ENCODE measurements around the gene CEP295NL.
"Not testable (repeated sequence)": the region's sequence is repeated elsewhere in the genome, so short reads cannot be mapped to it uniquely, and the experiment has no call there.

Gene CEP295NL

DNA sequence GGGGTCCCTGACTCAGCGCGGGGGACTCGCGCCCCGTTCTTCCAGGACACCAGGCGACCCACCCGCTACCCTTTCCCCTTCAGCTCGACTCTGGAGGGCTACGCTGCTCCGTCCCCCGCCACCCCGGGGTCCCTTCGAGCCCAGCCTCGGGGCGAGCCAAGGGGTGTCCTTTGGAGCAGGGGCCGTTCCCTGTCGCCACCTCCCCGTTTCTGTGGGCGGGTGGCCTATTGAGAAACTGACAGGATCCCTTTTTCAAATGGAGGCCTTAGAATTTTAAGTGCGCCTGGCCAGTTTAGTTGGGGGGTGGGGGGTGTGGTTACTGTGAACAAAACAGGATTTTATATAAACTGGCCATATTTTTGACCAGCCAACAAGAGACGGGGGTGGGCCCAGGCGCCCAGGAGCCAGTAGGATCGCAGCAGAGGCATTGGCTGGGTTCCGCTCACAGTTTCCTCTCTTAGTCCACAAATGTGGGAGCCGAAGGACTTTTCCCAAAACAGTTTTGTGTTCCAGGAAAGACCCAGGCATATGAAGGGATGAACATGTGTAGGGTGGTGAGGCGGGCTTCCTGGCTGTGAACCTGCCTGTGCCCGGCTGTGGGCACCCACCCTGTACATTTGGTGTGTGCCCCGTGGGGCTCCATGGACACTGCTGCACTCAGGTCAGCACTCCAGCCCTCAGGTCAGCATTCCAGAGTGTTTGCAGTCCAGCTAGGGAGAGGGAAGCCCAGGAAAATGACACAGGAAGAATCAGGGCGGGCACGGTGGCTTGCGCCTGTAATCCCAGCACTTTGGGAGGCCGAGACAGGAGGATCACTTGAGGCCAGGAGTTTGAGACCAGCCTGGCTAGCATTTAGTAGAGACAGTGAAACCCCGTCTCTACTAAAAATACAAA lies 22.9 kb upstream of the CEP295NL start:
- peak; percentile 89 to 92 (median 90) for DNase-seq

- peak; percentile 90 to 95 (median 94) for DNase-seq
These were observed 22.2 kb upstream of the CEP295NL start, which contains the start of gene TIMP2 for GRCh38 chr17:78925234-78925633. TSS of gene TIMP2 (minus strand) at chr17:78925387. CDS start at chr17:78925088, 299 bp downstream.

DNA sequence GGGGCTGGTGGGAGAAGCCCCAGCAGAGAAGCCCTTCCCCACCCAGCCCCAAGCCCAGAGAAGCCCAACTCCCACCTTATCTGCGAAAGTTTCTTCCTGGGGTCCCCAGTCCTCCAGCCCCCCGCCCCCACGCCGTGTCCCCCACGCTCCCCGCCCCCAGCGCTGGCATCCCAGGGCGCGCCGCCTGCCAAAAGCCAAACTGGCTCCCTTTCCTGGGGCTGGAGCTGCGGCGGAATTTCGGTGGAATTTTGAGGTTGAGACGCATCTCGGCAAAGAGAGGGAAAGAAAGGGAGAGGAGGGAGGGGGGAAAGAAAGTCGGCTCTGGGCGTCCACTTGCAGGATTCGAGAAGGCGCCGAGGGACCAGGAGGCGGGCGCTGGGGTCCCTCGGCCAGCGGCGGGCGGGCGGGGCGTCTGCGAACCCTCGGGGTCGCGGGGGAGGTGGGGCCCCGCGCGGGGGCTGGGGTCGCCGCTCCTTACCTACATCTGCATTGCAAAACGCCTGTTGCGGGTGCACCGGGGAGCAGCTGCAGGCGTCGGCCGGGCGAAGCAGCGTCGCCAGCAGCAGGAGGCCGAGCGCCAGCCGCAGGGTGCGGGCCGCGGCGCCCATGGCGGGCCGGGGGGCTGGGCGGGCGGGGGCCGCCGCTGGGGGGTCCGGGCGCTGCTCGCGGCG lies 21.6 kb upstream of the CEP295NL start:
- DNase-seq = peak in 1 of 3 donors; percentile 42

DNA sequence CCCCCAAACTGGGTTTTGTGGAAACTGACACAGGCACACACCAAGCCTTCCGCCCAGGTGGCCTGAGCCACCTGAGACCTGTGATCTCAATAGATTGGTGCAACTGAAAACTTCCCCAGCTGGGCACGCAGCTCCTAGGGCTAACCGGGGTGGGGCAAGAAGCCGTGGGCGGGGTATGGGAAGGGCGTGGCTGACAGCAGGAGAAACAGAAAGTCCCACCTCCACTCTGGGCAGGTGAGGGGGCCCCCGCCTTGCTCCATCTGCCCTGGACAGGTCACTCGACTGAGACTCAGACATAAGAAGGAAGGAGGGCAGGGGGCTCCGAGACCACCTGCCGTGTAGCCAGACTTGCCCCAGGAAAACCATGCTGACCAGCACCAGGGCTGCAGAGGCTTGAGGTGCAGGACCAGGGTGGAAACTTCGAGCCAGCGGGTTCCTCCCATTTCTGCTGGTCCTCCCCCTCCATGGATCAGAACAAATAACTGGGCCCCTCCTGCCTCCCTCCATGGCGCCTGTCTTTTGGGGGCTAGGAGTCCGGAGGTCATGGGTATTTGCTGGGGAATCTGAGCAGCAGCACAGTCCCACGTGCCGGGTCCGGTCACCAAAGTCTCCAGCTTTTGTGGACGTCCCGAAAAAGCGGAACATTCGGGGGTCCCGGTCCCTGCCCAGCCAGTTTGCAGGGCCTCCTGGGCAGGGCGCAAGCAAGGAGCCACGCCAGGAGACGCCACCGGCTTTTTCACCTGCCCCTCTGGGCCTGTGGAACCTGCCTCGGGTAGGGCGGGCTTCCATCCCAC lies 20.9 kb upstream of the CEP295NL start:
- peak; percentile 65 to 87 (median 74) for DNase-seq

DNA sequence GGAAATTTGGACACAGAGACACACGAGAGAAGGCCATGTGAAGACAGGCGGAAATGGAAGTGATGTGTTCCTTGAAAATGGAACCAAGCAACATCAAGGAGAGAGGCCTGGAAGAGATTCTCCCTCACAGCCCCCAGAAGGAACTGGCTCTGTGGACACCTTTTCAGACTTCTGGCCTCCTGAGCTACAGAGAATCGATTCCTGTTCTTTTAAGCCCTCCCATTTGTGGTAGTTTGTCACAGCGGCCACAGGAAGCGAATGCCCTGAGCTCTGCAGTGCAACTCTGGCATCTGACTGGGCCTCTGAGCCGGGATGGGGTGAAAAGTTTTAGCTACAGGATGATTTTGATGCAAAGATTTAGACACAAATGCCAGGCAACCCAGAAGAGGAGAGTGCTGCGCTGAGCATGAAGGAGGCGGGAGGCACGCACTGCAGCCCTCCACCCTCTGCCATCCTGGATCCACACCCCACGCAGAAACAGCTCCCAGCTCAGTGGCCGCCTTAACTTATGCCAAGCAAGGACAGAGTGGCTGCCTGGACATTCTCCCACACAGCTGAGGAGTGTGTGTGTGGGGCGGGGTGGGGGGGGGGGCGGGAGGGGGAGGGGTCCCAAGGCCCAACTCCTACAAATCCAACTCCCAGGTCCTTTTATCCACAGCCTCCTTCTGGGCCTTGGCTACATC lies 20.0 kb upstream of the CEP295NL start:
- peak; percentile 47 to 49 (median 48) for DNase-seq

DNA sequence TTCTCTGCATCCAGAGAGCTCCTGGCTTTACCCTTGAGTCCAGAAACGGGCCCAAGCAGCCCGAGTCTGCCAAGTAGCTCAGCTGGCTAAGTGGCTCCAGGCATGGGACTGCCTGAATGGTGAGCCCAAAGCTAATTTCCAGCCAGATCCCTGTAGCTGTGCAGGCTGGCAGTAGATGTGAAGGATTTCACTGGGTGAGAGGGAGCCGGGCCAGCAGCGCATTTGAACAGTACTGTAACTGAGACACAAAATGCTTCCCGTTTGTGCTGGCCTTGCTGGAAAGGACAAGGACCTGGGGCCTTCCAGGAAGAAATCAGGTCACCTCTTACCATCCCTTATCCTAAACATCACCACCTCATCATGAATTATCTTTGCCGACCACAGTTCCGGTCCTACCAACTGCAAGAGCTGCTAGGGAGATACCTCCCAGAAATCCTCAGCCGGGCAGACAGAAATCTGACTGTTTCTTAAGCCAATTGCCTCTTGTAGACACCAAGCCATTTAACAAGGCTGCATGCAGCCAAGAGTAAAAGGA lies 18.5 kb upstream of the CEP295NL start:
- DNase-seq = no peak

DNA sequence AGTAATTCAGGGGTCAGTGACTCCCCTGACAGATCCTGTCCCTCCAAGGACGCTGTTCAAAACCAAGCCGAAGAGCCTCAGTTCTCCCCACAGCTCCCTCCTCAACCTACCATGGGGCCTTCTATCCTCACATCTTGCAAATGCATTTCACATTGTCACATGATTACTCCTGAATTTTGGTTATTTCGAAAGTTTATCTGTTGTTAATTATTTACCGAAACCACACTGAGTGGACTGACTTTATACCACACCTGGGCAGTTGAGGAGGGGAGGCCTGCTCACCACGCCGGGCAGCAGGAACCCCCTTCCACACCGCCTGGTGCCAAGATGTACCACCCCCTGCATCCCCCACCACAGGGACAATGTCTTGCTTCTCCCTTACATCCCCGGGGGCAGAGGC lies 17.5 kb upstream of the CEP295NL start:
- DNase-seq = no peak

DNA sequence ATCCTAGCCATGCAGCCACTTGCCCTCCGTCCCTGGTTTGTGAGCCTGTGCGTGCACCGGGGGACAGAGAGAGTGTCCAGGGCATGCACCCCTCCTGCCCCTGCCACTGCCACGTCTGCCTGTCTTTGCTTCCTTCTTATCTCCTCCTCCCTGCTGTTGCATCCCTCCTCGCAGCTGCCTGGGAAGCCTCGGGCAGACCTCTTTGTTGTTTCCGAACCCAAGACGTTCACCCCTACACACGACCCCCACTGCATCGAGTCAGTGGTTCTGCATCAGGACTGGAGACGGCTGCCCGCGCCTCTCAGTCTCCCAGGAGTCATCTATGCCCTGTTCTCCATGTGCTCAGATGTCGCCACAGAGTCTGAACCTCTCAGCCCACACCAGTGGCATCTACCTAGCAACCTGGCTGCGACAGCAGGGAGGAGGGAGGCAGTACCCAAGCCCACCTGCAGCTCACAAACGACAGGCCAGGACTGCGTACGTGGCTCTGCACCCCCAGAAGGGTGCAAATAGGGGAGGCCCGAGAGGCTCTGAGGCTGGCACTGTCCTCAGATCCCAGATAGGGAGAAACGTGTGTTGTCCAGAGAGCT lies 17.0 kb upstream of the CEP295NL start:
- no peak for DNase-seq

GRCh38 chr17:78918979-78919378 lies 16.0 kb upstream of the CEP295NL start:
- DNase-seq = no peak

GRCh38 chr17:78917451-78918275 lies 14.7 kb upstream of the CEP295NL start:
- no peak for DNase-seq

- peak; percentile 80 to 83 (median 83) for DNase-seq
These were observed 13.1 kb upstream of the CEP295NL start for GRCh38 chr17:78915872-78916632.

- DNase-seq = no peak
These were observed 10.1 kb upstream of the CEP295NL start for GRCh38 chr17:78913115-78913514.

DNA sequence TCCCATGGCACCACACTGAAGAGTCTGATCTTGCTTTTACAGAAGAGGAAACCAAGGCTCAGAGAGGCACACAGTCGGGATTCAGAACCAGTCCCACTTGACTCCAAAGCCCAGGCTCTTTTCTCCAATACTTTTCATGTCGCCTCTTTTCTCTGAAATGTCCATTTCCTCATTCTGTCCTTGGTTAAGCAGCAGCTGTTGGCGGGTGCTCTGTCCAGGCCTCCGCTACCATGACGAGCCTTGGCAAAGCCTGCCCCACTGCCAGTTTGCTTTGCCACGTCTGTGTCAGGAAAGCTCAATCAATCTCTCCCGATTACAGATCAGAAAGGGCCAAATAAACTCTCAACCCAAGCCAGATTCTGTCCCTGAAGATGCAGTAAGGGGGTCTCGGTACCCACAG lies 9.1 kb upstream of the CEP295NL start:
- peak; percentile 62 to 68 (median 64) for DNase-seq

DNA sequence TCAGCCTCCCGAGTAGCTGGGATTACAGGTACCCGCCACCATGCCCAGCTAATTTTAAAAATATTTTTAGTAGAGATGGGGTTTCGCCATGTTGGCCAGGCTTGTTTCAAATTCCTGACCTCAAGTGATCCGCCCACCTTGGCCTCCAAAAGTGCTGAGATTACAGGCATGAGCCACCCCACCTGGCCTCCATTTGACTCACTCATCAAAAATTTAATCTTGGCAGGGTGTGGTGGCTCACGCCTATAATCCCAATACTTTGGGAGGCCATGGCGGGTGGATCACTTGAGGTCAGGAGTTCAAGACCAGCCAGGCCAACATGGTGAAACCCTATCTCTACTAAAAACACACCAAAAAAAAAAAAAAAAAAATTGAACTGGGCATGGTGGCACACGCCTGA lies 8.5 kb upstream of the CEP295NL start:
- DNase-seq = not testable (repeated sequence)

DNA sequence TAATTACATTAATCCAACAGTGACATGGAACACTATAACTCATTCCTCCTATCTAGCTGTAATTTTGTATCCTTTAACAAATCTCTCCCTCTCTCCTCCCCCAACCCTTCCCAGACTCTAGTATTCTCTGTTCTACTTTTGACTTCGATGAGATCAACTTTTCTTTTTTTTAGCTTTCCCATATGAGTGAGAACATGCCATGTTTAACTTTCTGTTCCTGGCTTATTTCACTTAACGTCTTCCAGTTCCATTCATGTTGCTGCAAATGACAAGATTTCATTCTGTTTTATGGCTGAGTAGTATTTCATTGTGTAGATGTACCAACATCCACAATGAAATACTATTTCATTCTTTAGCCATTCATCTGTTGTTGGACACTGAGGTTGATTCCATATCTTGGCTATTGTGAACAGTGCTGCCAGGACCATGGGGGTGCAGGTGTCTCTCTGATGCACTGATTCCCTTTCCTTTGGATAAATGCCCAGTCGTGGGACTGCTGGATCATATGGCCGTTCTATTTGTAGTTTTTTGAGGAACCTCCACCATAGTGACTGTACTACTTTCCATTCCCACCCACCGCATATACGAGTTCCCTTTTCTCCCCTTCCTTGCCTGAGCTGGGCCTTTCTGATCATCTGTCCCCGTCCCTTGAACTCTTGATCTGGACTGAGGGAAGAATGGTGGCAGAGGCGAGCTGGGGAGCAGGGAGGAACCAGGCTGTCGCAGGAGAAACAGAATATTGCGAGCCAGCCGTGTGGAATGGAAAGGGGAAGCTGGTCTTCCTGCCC lies 7.7 kb upstream of the CEP295NL start:
- DNase-seq = peak; percentile 92 to 96 (median 94)

GRCh38 chr17:78908426-78908825 lies 5.4 kb upstream of the CEP295NL start:
- DNase-seq = no peak

GRCh38 chr17:78905541-78905940 lies 2.5 kb upstream of the CEP295NL start:
- DNase-seq = no peak

GRCh38 chr17:78905116-78905515 lies 2.1 kb upstream of the CEP295NL start:
- DNase-seq = no peak

DNA sequence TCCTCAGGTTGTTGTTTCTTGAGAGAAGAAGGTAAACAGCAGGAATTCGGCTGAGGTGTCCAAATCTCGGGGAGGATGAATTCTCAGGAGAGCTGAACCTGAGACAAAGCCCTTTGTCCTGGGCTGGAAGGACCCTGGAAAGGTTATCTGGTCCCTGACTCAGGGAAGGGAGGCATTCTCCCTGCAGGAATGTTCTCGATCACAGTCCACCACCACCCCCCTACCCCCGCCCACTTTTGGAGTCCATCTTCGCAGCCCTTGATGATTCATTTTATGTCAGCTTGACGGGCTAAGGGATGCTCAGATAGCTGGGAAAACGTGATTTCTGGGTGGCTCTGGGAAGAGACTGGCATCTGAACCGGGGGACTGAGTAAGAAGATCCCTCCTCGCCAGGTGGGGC lies 1.4 kb upstream of the CEP295NL start:
- DNase-seq = no peak
